Kidney (tissue), 14 donors: ENCODE data around the gene TUBA4A. TPM values are rescaled to one million over a fixed set of nuclear protein-coding genes. Genes with fewer than 3 reads are reported as not detected.

Experiments
- DNase-seq, 5 donors: peaks; one replicate each; pipeline ENCODE4 v3.0.0-alpha.2; 2013 to 2020
- FAIRE-seq: peaks from 2 replicates; lab custom pipeline; 2012; peaks lifted over from hg19 to GRCh38; lab: Jason Lieb, UNC
- H3K27ac ChIP-seq, 2 donors: one replicate each; pipeline ENCODE4 v1.7.0; 2013; ENCODE audit warnings: low read depth in 2 of 2, low read length in 2 of 2, inconsistent platforms in 1 of 2
- H3K27me3 ChIP-seq: one replicate; pipeline ENCODE4 v1.7.1; 2013; ENCODE audit warnings: low read length, inconsistent platforms; ENCODE audit not compliant: control insufficient read depth, insufficient read depth
- H3K36me3 ChIP-seq, 3 donors: one replicate each; pipeline versions ENCODE4 v1.7.0 to v1.7.1; 2013; ENCODE audit warnings: low read length in 3 of 3, control low read depth in 1 of 3, inconsistent platforms in 1 of 3; ENCODE audit not compliant: insufficient read depth in 3 of 3, control insufficient read depth in 2 of 3
- H3K4me1 ChIP-seq, 3 donors: one replicate each; pipeline versions ENCODE4 v1.7.0 to v1.7.1; 2013; ENCODE audit warnings: low read length in 3 of 3, inconsistent platforms in 1 of 3, low read depth in 1 of 3; ENCODE audit not compliant: control insufficient read depth in 2 of 3, insufficient read depth in 2 of 3
- H3K4me3 ChIP-seq, 3 donors: one replicate each; pipeline versions ENCODE4 v1.7.0 to v1.8.1; 2013; ENCODE audit warnings: low read length in 3 of 3, control low read depth in 1 of 3, inconsistent platforms in 1 of 3
- H3K9ac ChIP-seq, 3 donors: one replicate each; pipeline versions ENCODE4 v1.7.0 to v1.7.1; 2013; ENCODE audit warnings: low read length in 3 of 3, control low read depth in 1 of 3, inconsistent platforms in 1 of 3
- H3K9me3 ChIP-seq, 3 donors: one replicate each; pipeline versions ENCODE4 v1.7.0 to v1.7.1; 2013; ENCODE audit warnings: low read length in 3 of 3, control low read depth in 1 of 3, inconsistent platforms in 1 of 3; ENCODE audit not compliant: control insufficient read depth in 2 of 3, insufficient read depth in 1 of 3
- intact Hi-C: fragments of 100-400 bp; cut with DNase I; formaldehyde crosslinking; loops from one replicate; pipeline ENCODE4 v1.11.1; 2022
- polyA plus RNA-seq: library from polyadenylated mRNA; stranded (reverse); fragments of 350-450 nt; fragmentation: Illumina TruSeq; extraction: RNeasy Lipid Tissue Mini Kit (QIAGEN cat#74804); gene quantifications from one replicate; pipeline ENCODE4 v1.2.3, GENCODE V29; 2014; ENCODE audit warnings: low read depth, low replicate concordance; ENCODE audit not compliant: insufficient read depth
- total RNA-seq: library from RNA; stranded (reverse); fragmentation: NEBNext Ultra II Directional; extraction: Animal tissue kit (Norgen Biotek cat#: 25700); gene quantifications from one replicate; pipeline ENCODE4 v1.2.1, GENCODE V29; 2021
- TF ChIP-seq, protein P1 (sequence below): IDR thresholded peaks from 3 replicates; pipeline ENCODE4 v1.5.1; 2012; ENCODE audit warnings: mild to moderate bottlenecking, moderate library complexity, borderline replicate concordance; ENCODE audit not compliant: insufficient read depth; ENCODE audit errors: extremely low read depth
- donor health status: control.
- donor health status: control.
- donor health status: control.
- donor health status: control.
- donor health status: control.
- donor health status: DM: yes; HTN: yes; CAD: no.
- donor health status: Normal renal cell carcinoma (clear cell type).

Gene TUBA4A
- total and polyA plus RNA-seq, 2 donors from 2014 or later, result 49.4 to 156 TPM

DNA sequence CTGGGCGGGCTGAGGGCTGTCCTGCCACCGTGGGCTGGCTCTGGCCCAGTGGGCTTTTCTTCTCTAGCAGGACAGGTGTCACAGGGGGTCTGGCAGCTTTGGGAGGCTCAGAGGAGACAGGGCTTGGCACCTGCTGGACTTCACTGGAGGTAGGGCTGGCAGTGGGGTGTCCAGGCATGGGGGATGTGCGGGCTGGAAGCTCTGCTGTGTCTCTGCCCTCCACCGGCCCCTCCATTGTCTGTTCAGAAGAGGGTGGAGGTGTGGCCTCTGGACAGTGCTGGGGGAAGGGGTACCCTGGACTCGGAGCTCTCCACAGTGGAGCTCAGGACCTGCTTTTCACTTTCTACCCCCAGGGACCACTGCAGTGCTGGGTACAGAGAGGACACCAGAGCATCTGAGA lies 46.3 kb upstream of the TUBA4A start:
- Histone ChIP-seq H3K36me3 (no peaks in the 10 kb centered on the region), H3K27me3 (no peaks in the 10 kb centered on the region), H3K4me3 (no peak overlapping the region), H3K27ac (no peak overlapping the region), H3K9me3 (no peaks in the 10 kb centered on the region), H3K4me1 (peaks cover 0 to 3% (median 3%) of the 10 kb centered on the region in 3 donors), H3K9ac (no peak overlapping the region)
- DNase-seq (no peak), FAIRE-seq (no peak)
- intact Hi-C loops, result no loop called here
- TF ChIP-seq, protein P1, sequence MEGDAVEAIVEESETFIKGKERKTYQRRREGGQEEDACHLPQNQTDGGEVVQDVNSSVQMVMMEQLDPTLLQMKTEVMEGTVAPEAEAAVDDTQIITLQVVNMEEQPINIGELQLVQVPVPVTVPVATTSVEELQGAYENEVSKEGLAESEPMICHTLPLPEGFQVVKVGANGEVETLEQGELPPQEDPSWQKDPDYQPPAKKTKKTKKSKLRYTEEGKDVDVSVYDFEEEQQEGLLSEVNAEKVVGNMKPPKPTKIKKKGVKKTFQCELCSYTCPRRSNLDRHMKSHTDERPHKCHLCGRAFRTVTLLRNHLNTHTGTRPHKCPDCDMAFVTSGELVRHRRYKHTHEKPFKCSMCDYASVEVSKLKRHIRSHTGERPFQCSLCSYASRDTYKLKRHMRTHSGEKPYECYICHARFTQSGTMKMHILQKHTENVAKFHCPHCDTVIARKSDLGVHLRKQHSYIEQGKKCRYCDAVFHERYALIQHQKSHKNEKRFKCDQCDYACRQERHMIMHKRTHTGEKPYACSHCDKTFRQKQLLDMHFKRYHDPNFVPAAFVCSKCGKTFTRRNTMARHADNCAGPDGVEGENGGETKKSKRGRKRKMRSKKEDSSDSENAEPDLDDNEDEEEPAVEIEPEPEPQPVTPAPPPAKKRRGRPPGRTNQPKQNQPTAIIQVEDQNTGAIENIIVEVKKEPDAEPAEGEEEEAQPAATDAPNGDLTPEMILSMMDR, result no peak

DNA sequence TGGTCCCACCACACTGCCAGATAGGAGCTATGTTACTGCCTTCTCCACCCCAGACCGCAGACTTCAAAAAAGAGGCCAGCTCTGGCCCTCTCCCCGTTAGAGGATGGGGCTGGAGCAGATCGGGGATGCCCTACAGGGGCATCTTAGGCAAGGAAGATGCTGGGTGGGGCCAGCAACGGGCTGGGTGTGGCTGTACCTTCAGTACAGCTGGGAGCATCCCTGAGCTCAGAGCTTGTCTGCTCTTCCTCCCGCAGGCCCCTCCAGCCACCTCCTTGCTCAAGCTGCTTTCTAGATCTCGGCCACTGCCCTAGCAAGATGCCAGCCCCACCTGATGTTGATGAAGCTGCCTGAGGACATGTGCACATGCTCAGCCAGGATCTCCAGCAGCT lies 45.6 kb upstream of the TUBA4A start:
- H3K36me3 ChIP-seq, result no peaks in the 10 kb centered on the region
- H3K4me1 ChIP-seq, result peaks cover 0 to 5% (median 3%) of the 10 kb centered on the region in 3 donors
- TF ChIP-seq, protein P1, result no peak
- intact Hi-C loops, result no loop called here
- H3K27me3 ChIP-seq, result no peaks in the 10 kb centered on the region
- H3K4me3 ChIP-seq, result no peak overlapping the region
- no peak overlapping the region for H3K27ac ChIP-seq
- no peak overlapping the region for H3K9ac ChIP-seq
- DNase-seq, result peak in 1 of 5 donors; percentile 40
- FAIRE-seq, result no peak
- H3K9me3 ChIP-seq, result no peaks in the 10 kb centered on the region

DNA sequence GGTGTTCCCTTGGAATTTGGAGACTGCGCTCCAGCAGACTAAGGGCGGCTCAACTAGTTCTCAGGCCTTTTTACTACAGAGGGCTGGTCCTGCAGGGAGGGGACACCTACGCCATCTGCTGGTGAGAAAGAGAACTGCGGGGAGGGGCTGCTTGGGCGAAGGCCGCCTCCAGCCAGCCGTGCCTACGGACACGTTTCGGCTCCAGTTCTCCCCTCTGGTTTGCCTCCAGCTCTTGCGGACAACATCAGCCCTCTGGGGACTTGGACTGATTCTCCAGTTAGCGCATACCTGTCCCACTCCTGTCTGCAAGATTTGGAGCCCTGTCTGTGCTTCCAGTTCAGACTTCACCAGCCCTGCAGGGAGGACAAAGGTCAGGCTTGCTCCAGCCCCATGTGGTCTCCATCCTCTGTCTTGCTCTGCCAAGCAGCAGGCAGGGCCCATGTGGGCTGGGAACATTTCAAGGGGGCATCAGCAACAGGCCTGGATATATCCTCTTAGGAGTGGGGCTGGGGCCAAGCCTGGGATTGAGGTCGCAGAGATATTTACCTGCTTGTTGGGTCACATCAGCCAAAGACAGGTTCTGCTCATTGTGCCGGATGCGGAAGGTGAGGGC lies 45.1 kb upstream of the TUBA4A start:
- intact Hi-C loops, result no loop called here

More for the DNA sequence above, 45.1 kb upstream of the TUBA4A start:
- H3K4me3 ChIP-seq, result peak overlapping the region in 1 of 3 donors; percentile 44
- no peaks in the 10 kb centered on the region for H3K27me3 ChIP-seq
- no peak for FAIRE-seq
- no peaks in the 10 kb centered on the region for H3K9me3 ChIP-seq
- H3K9ac ChIP-seq, result peak overlapping the region in 1 of 3 donors; percentile 29
- H3K4me1 ChIP-seq, result peaks cover 0 to 6% (median 3%) of the 10 kb centered on the region in 3 donors
- peak; percentile 87 to 93 (median 91) for DNase-seq
- TF ChIP-seq, protein P1, result peak; percentile 99
- no peaks in the 10 kb centered on the region for H3K36me3 ChIP-seq
- no peak overlapping the region for H3K27ac ChIP-seq
